Vagina (tissue), 2 donors: ENCODE measurements around the gene TSPAN32.

Experiments
- POLR2A ChIP-seq, 2 donors: fragments of 450-650 bp; IDR thresholded peaks; one replicate each; pipeline ENCODE4 v1.6.1; 2017; ENCODE audit warnings: antibody characterized with exemption in 2 of 2, mild to moderate bottlenecking in 2 of 2, moderate library complexity in 2 of 2
- POLR2AphosphoS5 ChIP-seq, 2 donors: sonication (generic); formaldehyde crosslinking; IDR thresholded peaks; one replicate each; pipeline ENCODE4 v1.9.0; 2017; ENCODE audit warnings: antibody characterized with exemption in 2 of 2, mild to moderate bottlenecking in 2 of 2, low read depth in 1 of 2; ENCODE audit not compliant: insufficient read depth in 1 of 2
- TF ChIP-seq, protein P1 (sequence below), 3 experiments: fragments of 450-650 bp in 2 of 3; fragments of 200-600 bp in 1 of 3; sonication (generic) in 1 of 3; IDR thresholded peaks; one replicate each; pipeline ENCODE4 v1.5.1; 2017 to 2019; ENCODE audit warnings: antibody characterized with exemption in 3 of 3, mild to moderate bottlenecking in 2 of 3, moderate library complexity in 2 of 3

DNA sequence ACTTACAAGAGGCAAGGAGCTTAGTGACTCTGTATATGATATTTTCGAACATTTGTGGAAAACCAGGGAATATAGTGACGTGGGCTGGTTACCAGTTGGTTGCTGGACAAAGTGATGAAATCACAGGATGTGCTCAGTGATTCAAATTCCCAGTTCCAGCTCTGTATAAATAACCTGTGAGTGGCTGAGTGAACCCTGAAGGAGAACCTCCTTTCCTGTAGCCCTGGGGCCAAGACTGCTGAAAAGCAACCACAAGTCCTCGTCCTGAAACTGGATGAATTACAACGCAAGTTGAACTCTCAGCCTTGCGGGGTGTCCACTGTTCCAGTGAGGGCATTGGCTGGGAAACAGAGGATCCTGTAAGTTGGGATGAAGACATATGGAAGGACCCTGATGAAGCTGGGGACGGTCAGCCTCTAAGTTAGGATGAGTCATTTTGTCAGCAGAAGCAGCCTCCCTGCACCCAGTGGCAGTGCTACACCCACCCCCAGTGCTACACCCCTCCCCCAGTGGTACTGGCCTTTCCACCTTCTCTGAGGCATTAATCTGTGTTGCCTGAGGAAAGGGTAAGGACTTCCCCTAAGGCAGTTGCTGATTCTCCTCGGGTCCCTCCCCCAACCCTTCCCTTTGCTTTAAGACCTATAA, 53.3 kb downstream of the TSPAN32 start:
- TF ChIP-seq, protein P1, sequence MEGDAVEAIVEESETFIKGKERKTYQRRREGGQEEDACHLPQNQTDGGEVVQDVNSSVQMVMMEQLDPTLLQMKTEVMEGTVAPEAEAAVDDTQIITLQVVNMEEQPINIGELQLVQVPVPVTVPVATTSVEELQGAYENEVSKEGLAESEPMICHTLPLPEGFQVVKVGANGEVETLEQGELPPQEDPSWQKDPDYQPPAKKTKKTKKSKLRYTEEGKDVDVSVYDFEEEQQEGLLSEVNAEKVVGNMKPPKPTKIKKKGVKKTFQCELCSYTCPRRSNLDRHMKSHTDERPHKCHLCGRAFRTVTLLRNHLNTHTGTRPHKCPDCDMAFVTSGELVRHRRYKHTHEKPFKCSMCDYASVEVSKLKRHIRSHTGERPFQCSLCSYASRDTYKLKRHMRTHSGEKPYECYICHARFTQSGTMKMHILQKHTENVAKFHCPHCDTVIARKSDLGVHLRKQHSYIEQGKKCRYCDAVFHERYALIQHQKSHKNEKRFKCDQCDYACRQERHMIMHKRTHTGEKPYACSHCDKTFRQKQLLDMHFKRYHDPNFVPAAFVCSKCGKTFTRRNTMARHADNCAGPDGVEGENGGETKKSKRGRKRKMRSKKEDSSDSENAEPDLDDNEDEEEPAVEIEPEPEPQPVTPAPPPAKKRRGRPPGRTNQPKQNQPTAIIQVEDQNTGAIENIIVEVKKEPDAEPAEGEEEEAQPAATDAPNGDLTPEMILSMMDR (IDR thresholded peaks at IDR 0.05) = no peak
- TF ChIP-seq POLR2AphosphoS5 (IDR thresholded peaks at IDR 0.05; ENCODE audit: insufficient read depth in 1 of 2, low read depth in 1 of 2) (no peak), POLR2A (IDR thresholded peaks at IDR 0.05) (no peak)
